ENCODE data around the gene ALDH8A1.

GRCh38 chr6:134937426-134937825 lies 12.5 kb downstream of the ALDH8A1 start:
- TF ChIP-seq, protein P1, sequence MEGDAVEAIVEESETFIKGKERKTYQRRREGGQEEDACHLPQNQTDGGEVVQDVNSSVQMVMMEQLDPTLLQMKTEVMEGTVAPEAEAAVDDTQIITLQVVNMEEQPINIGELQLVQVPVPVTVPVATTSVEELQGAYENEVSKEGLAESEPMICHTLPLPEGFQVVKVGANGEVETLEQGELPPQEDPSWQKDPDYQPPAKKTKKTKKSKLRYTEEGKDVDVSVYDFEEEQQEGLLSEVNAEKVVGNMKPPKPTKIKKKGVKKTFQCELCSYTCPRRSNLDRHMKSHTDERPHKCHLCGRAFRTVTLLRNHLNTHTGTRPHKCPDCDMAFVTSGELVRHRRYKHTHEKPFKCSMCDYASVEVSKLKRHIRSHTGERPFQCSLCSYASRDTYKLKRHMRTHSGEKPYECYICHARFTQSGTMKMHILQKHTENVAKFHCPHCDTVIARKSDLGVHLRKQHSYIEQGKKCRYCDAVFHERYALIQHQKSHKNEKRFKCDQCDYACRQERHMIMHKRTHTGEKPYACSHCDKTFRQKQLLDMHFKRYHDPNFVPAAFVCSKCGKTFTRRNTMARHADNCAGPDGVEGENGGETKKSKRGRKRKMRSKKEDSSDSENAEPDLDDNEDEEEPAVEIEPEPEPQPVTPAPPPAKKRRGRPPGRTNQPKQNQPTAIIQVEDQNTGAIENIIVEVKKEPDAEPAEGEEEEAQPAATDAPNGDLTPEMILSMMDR (IDR thresholded peaks at IDR 0.05; ENCODE audit: low read length): no peak
- TF ChIP-seq EZH2 (IDR thresholded peaks at IDR 0.05; ENCODE audit: borderline replicate concordance, low read length): no peak
